Measurements from ENCODE around the gene SERTAD3.

SERTAD3 gene

DNA sequence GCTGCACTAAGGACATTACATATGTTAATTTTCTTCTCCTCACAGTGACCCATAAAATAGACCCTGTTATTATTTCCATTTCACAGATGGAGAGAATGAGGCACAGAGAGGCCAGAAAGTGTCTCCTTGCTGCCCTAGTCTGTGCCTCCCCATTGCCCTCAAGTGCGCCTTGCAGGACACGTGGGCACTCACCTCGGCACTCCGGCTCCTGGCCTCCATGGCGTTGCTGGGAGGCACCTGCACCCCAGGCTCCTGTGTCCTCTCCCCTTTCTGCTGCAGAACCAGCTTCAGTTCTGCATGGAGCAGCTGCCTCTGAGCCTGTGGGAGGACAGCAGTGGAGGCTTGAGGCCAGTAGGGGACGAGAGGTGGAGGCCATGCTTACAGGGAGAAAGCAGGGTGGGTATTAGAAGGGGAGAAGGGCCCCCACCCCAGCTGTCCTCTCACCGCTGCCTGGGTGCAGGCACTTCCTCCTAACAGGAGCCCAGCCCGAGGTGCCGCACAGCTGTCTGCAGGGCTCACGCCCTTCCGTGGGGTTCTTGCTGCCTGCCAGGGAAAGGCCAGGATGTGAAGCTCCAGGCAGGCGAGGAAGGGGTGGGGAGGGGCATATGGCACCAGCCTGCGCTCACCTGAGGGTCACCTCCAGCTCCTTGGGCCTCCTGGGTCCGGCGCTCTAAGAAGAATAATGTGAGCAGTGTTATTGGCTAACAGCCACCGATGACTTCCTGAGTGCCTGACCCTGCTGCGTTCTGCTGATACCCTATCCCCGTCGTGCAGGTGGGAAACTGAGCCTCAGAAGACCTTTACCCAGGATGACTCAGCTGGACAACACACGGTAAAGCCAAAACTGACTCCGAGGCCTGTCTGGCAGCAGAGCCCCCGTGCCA, 36.2 kb downstream of the SERTAD3 start:
- DNase-seq: no peak

DNA sequence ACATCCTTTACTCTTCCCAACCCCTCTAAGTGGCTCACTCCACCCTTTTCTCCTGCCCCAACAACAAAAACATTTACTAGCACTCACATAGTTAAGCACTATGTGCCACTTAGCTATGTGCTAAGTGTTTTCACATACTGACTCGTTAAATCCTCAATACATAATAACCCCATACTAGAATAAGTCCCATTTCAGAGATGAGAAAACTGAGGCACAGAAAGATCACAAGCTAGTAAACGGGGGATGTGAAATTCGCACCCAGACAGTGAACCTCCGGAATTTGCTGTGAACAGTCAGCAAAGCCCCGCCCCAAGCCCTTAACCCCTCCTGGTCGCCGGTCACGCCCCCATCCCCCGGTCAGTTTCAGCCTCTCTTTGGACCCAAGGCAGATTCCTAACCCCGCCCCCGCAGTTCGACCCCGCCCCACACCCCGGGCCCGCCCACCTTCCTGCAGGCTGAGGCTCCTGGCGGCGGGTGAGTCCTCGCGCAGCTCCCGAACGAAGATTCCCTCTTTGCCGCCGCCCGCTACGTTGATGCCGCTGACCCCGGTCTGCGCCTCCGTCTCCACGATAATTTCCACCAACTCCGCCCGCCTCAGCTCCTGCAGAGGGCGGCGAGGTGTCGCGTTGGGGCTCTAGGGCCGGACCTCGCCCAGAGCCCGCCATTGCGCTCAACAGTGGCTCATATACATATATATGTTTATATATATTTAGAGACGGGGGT, 40.7 kb downstream of the SERTAD3 start:
- DNase-seq: peak; percentile 87

DNA sequence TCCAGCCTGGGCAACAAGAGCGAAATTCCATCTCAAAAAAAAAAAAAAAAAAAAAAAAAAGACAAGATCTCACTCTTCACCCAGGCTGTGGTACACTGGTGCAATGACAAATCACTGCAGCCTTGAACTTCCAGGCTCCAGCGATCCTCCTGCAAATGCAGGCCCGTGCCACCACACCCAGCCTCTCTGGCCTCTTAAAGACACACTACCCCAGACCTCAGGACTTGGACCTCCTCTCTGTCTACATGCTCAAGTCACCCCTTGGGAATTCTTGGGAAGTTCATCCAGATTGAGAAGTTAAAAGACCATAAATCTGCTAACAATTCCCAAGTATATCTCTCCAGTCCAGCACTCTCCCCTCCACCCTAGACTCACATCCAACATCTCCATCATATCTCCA, 43.6 kb downstream of the SERTAD3 start:
- DNase-seq: peak; percentile 11

DNA sequence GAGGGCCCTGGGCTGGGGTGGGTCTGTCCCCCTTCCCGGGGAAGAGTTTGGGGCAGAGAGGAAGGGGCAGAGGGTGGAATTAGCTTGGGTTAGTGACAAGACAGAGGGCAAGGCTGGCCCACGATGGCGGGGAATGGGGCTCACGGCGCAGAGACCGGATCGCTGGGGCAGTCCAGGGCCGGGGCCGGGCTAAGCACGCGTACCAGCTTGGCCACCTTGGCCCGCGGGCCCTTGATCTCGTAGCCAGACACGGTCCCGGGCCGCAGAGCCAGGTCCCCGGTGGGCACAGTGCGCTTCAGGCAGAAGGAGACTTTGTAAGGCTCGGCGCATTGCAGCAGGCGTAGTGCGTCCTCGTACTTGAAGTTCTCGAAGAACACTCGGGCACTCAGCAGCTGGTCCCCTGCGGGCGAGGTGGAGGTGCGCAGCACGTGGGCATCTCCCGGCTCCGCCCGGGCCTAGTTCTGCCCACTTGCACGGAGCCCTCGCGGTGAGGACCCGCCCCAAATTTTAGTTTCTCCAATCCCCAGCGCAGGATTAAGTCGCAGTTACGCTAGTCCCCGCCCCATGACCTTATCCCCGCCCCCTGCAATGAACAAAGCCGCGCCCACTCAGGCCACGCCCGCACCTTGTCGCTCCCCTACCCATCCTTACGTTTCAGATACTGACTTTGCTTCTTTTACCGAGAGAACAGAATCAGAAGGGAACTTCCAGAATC, 45.6 kb downstream of the SERTAD3 start:
- DNase-seq: peak; percentile 46

DNA sequence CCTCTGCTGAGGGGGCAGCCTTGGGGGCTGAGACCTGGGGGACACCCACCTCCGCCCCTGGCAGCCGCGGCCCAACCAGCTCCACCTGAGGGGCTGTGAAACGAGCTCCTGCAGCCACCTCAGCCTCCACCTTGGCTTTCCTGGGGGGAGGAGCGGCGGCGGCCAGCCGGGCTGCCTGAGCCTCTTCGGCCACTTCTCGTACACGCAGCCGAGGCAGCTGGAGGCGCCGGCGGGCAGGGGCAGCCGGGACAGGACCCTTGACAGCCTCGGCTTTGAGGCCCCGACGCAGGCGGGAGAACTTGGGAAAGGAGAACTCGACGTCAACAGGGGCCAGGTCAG, 46.6 kb downstream of the SERTAD3 start:
- DNase-seq: no peak

DNA sequence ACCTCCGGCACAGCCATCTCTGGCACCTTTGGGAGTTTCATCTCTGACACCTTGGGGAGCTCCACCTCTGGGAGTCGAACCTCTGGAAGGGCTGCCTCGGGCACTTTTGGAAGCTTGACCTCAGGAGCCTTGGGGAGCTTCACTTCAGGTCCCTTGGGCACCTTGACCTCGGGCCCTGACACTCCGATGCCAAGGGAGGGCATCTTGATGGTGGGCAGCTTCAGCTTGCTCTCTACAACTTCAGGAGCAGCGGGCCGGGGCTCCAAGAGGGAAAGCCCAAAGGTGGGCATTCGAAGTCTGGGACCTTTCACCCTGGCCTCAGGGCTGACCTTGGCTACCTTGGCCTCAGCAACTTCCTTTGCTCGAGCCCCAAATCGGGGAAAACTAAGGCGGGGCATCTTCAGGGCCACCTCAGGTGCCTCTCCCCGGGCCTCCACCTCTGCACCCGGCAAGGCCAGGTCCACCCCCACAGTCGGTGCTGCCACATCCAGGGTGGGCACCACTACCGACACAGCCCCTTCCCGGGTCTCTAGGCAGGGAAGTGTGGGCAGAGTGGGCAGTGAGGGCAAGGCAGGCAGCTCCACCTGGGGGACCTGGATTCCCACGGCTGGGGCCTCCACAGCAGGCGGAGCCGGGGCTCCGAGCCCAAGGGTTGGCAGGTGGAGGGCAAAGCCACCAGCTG, 47.1 kb downstream of the SERTAD3 start:
- DNase-seq: no peak

DNA sequence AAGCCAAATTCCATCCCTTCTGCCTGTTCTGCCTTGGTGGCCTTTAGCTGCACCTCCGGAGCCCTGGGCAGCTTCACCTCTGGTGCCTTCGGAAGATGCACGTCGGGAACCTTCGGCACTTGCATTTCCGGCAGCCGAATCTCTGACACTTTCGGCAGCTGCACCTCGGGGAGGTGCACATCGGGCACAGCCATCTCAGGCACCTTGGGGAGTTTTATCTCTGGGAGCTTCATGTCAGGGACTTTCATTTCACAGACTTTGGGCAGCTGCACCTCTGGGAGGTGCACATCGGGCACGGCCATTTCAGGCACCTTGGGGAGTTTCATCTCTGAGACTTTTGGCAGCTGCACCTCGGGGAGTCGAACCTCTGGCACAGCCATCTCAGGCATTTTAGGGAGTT, 48.2 kb downstream of the SERTAD3 start:
- no peak for DNase-seq

DNA sequence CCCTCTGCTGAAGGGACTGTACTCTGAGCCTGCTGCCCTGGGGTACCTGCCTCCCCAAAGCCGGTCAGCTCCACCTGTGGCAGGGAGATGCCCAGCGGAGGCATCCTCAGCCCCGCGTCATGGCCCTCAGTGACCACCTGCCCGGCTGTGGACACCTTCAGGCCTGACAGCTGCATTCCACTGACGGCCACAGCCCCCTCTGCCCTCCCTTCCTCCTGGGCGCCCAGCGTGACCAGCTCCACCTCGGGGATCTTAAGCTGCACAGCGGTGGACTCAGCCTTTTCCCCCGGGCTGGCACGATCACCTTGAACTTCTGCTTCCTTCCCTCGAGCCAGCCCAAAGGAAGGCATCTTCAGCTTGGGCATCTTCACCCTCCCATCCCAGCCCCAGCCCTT, 49.3 kb downstream of the SERTAD3 start:
- no peak for DNase-seq

DNA sequence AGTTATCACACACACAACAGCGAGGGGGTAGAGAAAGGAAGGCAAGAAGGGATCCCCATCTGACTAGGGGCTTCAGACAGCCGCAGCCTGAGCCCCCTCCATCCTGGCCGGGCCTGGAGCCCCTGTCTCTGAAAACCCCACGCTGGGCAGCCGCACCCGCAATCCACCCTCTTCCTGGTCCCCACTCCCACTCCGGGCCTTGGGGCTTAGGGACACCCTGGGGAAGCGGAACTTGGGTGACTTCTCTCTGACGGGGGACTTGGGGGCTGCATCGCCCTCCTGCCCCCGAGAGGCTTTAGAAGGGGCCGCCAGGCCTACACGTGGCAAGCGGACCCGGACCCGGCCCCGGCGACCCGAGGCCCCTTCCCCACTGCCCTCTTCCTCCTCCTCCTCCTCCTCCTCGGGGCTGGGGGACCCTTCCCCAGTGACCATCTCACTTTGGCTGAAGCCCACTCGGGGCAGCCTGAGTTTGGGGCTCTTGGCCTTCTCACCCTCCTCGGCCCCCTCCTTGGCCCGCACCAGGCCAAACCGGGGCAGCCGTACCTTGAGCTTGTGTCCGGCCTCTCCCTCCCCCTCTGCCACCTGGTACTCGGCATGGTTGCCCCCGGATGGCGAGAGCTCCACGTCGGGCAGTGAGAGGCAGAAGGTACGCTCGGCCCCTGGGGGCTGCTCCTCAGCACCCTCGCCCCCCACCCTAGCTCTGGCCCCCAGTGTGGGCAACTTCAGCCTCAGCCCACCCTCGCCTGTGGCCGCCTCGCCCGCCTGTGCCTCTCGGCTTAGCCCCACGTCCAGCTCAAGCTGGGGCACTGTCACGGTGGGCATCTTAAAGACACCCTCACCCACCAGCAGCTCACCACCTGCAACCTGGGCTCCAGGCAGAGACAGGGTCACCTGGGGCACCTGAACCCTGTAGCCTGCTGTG, 50.0 kb downstream of the SERTAD3 start:
- no peak for DNase-seq

DNA sequence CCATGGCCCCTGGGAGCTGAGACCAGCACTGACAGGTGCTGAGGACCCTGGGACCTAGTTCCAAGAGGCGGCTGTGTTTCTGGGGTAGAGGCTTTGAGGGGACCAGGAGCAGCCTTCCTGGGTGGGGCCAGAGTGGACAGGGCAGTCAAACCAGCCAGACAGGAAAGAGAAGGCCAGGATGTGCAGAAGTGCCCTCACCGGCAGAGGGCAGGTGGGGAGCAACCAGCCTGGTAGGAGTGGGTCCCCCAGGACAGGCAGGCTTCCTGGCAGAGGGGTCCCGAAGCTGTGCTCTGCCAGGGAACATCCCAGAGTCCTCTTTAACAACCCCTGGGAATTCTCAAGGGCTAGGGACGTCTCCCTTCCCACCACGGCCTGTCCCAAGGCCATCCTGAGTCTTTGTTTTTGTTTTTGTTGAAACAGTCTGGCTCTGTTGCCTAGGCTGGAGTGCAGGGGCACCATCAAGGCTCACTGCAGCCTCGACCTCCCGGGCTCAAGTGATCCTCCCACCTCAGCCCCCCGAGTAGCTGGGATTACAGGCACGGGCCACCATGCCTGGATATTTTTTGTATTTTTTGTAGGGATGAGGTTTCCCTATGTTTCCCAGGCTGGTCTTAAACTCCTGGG, 51.1 kb downstream of the SERTAD3 start:
- DNase-seq: no peak

DNA sequence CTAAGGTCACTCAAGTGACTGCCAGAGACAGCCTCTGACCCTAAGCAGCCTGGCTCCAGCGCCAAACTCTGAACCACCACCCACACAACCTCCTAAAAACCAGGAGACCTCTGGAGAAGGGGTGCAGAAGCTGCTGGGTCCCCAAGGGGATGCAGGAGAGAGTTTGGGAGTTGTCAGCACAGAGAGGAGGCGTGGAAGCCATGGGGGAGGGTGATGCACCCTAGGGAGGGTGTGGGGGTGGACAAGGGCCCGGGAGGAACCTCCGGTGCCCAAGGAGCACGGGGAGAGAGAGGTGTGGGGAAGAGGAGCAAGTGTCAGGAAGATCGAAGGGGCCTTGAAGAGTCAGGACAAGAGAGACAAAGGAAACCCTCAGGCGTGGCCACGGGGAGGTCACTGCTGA, 52.0 kb downstream of the SERTAD3 start:
- DNase-seq: no peak
